A673 (cell line): Measurements from ENCODE around the gene F2RL3.

ENCODE experiments used
- CTCF ChIP-seq: fragments of 300-800, 200-600 bp; sonication (generic); conservative IDR thresholded peaks from 2 replicates; pipeline ENCODE4 v1.5.1; 2017; ENCODE audit warnings: low read depth, mild to moderate bottlenecking, antibody characterized with exemption, low read length, moderate library complexity, mixed read lengths
- EZH2 ChIP-seq: fragments of 200-600 bp; sonication (generic); IDR thresholded peaks from 2 replicates; pipeline ENCODE4 v1.6.1; 2017; ENCODE audit warnings: borderline replicate concordance, low read depth, mild to moderate bottlenecking, mixed read lengths, antibody characterized with exemption, low read length; ENCODE audit not compliant: poor library complexity, severe bottlenecking

DNA sequence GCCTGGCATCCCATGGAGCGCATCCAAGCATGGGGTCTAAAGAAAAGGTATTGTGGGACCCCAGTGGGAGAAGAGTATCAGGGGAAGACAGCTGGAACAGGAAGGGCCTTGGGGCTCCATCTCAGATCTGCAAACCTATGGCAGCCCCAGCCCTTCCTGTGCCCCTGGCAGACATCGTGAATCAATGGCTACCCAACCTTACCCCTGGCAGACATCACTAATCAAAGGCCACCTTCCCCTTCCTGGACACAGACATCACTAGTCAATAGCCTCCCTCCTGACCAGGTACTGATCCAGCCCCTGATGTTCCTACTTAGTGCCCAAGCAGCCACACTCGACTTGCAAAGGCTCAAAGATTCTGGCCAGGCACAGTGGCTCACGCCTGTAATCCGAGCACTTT, 15.8 kb downstream of the F2RL3 start:
- TF ChIP-seq CTCF (no peak), EZH2 (no peak)
